Esophagus muscularis mucosa (tissue), 4 donors: ENCODE results near the gene SPACA7. TPM values are rescaled to one million over a fixed set of nuclear protein-coding genes. Genes with fewer than 3 reads are reported as not detected.

Source experiments
- DNase-seq: peaks from one replicate; pipeline ENCODE4 v3.0.0-alpha.2; 2017; ENCODE audit errors: extremely low spot score
- H3K27ac ChIP-seq, 4 donors: fragments of 200-600 bp; sonication (generic); replicated peaks in 1 of 4; 1 replicate in 3 of 4; 2 replicates in 1 of 4; pipeline ENCODE4 v1.5.1; 2016 to 2019; ENCODE audit warnings: mild to moderate bottlenecking in 1 of 4
- H3K27me3 ChIP-seq, 4 donors: fragments of 200-600 bp; sonication (generic); one replicate each; pipeline versions ENCODE4 v1.5.1 to v1.6.0; 2016 to 2019
- H3K36me3 ChIP-seq, 4 donors: fragments of 200-600 bp; sonication (generic); one replicate each; pipeline ENCODE4 v1.5.1; 2016 to 2019
- H3K4me1 ChIP-seq, 4 donors: fragments of 200-600 bp; sonication (generic); one replicate each; pipeline ENCODE4 v1.5.1; 2016 to 2019
- H3K4me3 ChIP-seq, 4 donors: fragments of 200-600 bp; sonication (generic); 1 replicate in 2 of 4; 2 replicates in 2 of 4; pipeline ENCODE4 v1.5.1; 2016 to 2019; ENCODE audit warnings: mild to moderate bottlenecking in 4 of 4, moderate library complexity in 1 of 4
- H3K9me3 ChIP-seq, 4 donors: fragments of 200-600 bp; sonication (generic); 1 replicate in 3 of 4; 2 replicates in 1 of 4; pipeline ENCODE4 v1.5.1; 2016 to 2019
- EP300 ChIP-seq: sonication (generic); formaldehyde crosslinking; IDR thresholded peaks from one replicate; pipeline ENCODE4 v1.6.1; 2017; ENCODE audit warnings: antibody characterized with exemption
- POLR2A ChIP-seq: fragments of 450-650 bp; IDR thresholded peaks from one replicate; pipeline ENCODE4 v1.6.1; 2017; ENCODE audit warnings: antibody characterized with exemption, moderate library complexity, mild to moderate bottlenecking, low read depth
- POLR2AphosphoS5 ChIP-seq, 2 donors: sonication (generic); formaldehyde crosslinking; IDR thresholded peaks; one replicate each; pipeline ENCODE4 v1.6.1; 2017; ENCODE audit warnings: antibody characterized with exemption in 2 of 2
- WGBS: methylation state at CpG from one replicate; pipeline ENCODE4 v1.1.5; 2018; 5-methylcytosine and 5-hydroxymethylcytosine counted together
- intact Hi-C: fragments of 100-400 bp; cut with DNase I; formaldehyde crosslinking; loops from one replicate; pipeline ENCODE4 v1.15.1; 2023
- total RNA-seq, 4 donors: library from RNA; depleted of rRNA; stranded (reverse); fragments of >200 nt; gene quantifications; one replicate each; pipeline versions ENCODE4 v1.1.0 to v1.2.1, GENCODE V29; 2016
- TF ChIP-seq, protein P1 (sequence below), 3 experiments: fragments of 200-600 bp in 2 of 3; fragments of 450-650 bp in 1 of 3; sonication (generic) in 2 of 3; IDR thresholded peaks; one replicate each; pipeline ENCODE4 v1.5.1; 2017 to 2019; ENCODE audit warnings: antibody characterized with exemption in 3 of 3, mild to moderate bottlenecking in 2 of 3, moderate library complexity in 1 of 3

Gene SPACA7
- total RNA-seq, 4 donors from 2014 or later: not detected

DNA sequence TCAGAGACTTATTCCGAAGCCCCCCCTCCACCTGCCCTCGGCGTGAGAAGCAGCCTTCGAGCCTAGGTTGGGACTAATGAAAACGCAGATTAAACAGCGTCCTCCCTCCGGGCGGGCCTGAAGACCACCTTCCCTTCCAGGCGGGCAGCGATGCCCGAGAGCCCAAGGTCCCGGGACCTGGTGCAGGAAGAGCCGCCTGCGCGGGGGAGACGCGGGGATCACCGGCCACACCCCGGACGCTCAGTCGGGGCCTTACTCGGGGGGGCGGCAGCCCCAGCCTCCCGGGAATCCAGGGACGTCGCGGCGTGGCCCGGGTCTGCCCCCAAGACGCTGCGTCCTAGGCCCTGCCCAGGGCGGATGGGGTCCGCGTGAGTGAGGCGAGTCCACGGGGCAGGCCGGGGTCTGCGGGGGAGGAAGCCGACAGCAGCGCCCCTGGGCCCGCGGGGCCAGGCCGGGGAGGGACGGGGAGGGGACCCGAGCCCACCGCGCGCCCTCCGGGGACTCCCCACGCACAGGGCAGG lies 33.3 kb upstream of the SPACA7 start:
- peaks cover 0 to 78% (median 7%) of the 10 kb centered on the region in 4 donors for H3K27me3 ChIP-seq
- H3K9me3 ChIP-seq: peaks cover 0 to 5% (median 4%) of the 10 kb centered on the region in 4 donors
- TF ChIP-seq, protein P1, sequence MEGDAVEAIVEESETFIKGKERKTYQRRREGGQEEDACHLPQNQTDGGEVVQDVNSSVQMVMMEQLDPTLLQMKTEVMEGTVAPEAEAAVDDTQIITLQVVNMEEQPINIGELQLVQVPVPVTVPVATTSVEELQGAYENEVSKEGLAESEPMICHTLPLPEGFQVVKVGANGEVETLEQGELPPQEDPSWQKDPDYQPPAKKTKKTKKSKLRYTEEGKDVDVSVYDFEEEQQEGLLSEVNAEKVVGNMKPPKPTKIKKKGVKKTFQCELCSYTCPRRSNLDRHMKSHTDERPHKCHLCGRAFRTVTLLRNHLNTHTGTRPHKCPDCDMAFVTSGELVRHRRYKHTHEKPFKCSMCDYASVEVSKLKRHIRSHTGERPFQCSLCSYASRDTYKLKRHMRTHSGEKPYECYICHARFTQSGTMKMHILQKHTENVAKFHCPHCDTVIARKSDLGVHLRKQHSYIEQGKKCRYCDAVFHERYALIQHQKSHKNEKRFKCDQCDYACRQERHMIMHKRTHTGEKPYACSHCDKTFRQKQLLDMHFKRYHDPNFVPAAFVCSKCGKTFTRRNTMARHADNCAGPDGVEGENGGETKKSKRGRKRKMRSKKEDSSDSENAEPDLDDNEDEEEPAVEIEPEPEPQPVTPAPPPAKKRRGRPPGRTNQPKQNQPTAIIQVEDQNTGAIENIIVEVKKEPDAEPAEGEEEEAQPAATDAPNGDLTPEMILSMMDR (IDR thresholded peaks at IDR 0.05): no peak
- TF ChIP-seq POLR2A (no peak), EP300 (no peak), POLR2AphosphoS5 (IDR thresholded peaks at IDR 0.05) (no peak)
- H3K36me3 ChIP-seq: no peaks in the 10 kb centered on the region
- intact Hi-C loops: no loop called here
- no peak for DNase-seq
- H3K27ac ChIP-seq: no peak overlapping the region
- no peaks in the 10 kb centered on the region for H3K4me1 ChIP-seq
- WGBS: 60% methylated on average over 1 of the region's 50 CpGs
- no peak overlapping the region for H3K4me3 ChIP-seq

DNA sequence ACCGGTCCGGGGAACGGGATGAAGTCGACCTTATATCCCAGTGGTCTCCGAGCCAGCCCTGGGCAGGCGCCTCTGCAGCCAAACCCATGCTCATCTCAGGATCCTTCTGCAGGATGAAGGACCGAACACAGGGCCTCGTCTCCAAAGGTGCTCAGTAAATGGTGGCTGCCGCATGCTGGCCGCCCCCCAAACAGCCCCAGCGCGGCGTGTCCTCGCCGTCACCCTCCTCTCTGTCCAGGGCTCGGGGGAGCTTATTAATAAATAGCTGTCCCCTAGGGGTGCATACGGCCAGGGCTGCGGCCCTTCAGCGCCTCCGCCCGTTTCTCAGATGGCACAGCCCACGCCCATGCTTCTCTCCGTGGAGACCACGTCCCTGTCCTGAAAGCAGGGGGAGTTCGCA lies 32.6 kb upstream of the SPACA7 start:
- no peak for DNase-seq
- H3K27me3 ChIP-seq: peaks cover 0 to 81% (median 7%) of the 10 kb centered on the region in 4 donors
- H3K9me3 ChIP-seq: peaks cover 0 to 3% (median 0%) of the 10 kb centered on the region in 4 donors
- TF ChIP-seq EP300 (no peak), POLR2AphosphoS5 (IDR thresholded peaks at IDR 0.05) (no peak), POLR2A (no peak)
- TF ChIP-seq, protein P1 (IDR thresholded peaks at IDR 0.05): no peak
- 85% methylated on average over 25 of the region's 25 CpGs for WGBS
- H3K4me3 ChIP-seq: no peak overlapping the region
- no peaks in the 10 kb centered on the region for H3K4me1 ChIP-seq
- intact Hi-C loops: no loop called here
- H3K27ac ChIP-seq: no peak overlapping the region
- H3K36me3 ChIP-seq: no peaks in the 10 kb centered on the region

DNA sequence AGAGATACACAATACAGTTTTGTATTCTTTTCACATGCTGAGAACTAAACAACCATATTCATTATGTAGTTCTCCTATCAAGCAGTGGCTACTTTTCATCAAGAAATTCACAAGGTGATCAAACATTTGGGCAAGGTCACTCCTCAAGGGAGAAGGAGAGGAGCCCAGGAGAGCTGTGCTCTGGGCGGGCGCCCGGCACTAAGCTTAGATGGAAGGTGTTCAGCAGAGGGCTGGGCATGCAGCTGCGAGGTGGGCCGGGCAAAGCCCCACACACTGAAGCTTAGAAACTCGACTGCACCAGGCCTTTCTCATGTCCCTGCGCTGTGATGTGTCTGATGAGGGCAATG lies 30.4 kb upstream of the SPACA7 start:
- H3K36me3 ChIP-seq: no peaks in the 10 kb centered on the region
- no peak overlapping the region for H3K27ac ChIP-seq
- DNase-seq: no peak
- peaks cover 0 to 75% (median 7%) of the 10 kb centered on the region in 4 donors for H3K27me3 ChIP-seq
- TF ChIP-seq POLR2AphosphoS5 (IDR thresholded peaks at IDR 0.05) (no peak), EP300 (no peak), POLR2A (no peak)
- TF ChIP-seq, protein P1 (IDR thresholded peaks at IDR 0.05): no peak
- no peak overlapping the region for H3K4me3 ChIP-seq
- no peaks in the 10 kb centered on the region for H3K4me1 ChIP-seq
- H3K9me3 ChIP-seq: peaks cover 0 to 3% (median 0%) of the 10 kb centered on the region in 4 donors
- intact Hi-C loops: no loop called here
- 76% methylated on average over 4 of the region's 7 CpGs for WGBS

DNA sequence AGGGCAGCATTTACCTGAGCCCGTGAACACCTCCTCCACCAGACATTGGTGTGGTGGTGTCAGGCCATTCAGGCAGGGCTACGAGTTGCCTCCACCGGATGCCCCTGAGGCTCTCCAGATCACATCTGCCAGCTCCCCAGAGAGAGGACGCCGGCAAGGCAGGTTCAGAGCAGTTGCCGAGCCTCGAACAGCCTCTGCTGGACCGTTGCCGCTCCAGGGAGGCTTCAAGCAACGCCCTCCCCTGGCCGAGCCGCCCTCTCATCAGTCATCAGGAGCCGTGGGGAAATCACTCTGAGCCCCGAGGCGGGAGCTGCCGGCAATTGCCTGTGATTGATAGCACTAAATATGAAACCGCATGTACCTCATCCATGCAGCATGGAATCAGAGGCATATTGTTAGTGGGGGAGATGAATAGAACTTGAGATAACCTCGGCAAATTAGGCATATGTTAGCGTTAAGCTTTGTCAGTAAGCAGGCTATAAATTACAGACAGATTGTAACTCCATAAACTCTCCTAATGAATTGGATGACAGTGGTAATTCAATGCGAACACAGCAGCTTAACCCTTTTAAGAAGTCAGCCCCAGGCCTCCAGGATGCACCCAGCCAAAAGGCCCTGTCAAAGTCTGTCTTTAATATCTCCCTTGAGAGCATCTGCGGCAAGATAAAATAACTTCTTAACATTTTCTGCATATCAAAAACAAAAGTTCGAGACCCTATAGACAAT lies 29.8 kb upstream of the SPACA7 start:
- TF ChIP-seq POLR2AphosphoS5 (IDR thresholded peaks at IDR 0.05) (no peak), POLR2A (no peak), EP300 (no peak)
- TF ChIP-seq, protein P1 (IDR thresholded peaks at IDR 0.05): no peak
- Histone ChIP-seq H3K4me3 (no peak overlapping the region), H3K4me1 (no peaks in the 10 kb centered on the region), H3K27me3 (peaks cover 0 to 71% (median 7%) of the 10 kb centered on the region in 4 donors), H3K9me3 (peaks cover 0 to 3% (median 0%) of the 10 kb centered on the region in 4 donors), H3K27ac (no peak overlapping the region), H3K36me3 (no peaks in the 10 kb centered on the region)
- intact Hi-C loops: no loop called here
- WGBS: 15% methylated on average over 20 of the region's 22 CpGs
- no peak for DNase-seq
